ENCODE results near the gene MCM3.

GRCh38 chr6:52324189-52324588, 39.6 kb upstream of the MCM3 start:
- TF ChIP-seq CTCF (IDR thresholded peaks at IDR 0.05) (no peak), POLR2AphosphoS5 (IDR thresholded peaks at IDR 0.05) (no peak)
